NCI-H524 (cell line): ENCODE measurements around the gene UBXN6.

Experiments used
- DNase-seq, 2 experiments: peaks; one replicate each; lab custom pipeline; 2025; lab: John Stamatoyannopoulos, UW

UBXN6 gene

GRCh38 chr19:4457654-4458395, at the start of gene UBXN6:
UBXN6 (minus strand) TSS chr19:4457794; CDS start chr19:4457697, 97 bp downstream.
- peak; percentile 97 to 99 for DNase-seq

GRCh38 chr19:4507150-4507452, 49.5 kb upstream of the UBXN6 start:
- no peak for DNase-seq

- DNase-seq = no peak
Measured at GRCh38 chr19:4506449-4507149, 49.0 kb upstream of the UBXN6 start.

GRCh38 chr19:4505570-4506448, 48.2 kb upstream of the UBXN6 start:
- no peak for DNase-seq

GRCh38 chr19:4504891-4505569, 47.4 kb upstream of the UBXN6 start:
- DNase-seq = no peak

- DNase-seq = no peak
Measured at GRCh38 chr19:4504297-4504701, 46.7 kb upstream of the UBXN6 start.

- no peak for DNase-seq
Measured at GRCh38 chr19:4503825-4504170, 46.2 kb upstream of the UBXN6 start.

- no peak for DNase-seq
Measured at GRCh38 chr19:4503132-4503824, 45.7 kb upstream of the UBXN6 start.

GRCh38 chr19:4502282-4503131, 44.9 kb upstream of the UBXN6 start:
- no peak for DNase-seq

GRCh38 chr19:4501691-4502090, 44.1 kb upstream of the UBXN6 start:
- DNase-seq = no peak

- DNase-seq = no peak
Measured at GRCh38 chr19:4500841-4501591, 43.4 kb upstream of the UBXN6 start.

GRCh38 chr19:4499855-4500254, 42.3 kb upstream of the UBXN6 start:
- no peak for DNase-seq

- DNase-seq = no peak
Measured at GRCh38 chr19:4499318-4499717, 41.7 kb upstream of the UBXN6 start.

- DNase-seq = no peak
Measured at GRCh38 chr19:4498694-4499093, 41.1 kb upstream of the UBXN6 start.

- DNase-seq = no peak
Measured at GRCh38 chr19:4497770-4498389, 40.3 kb upstream of the UBXN6 start.

- DNase-seq = no peak
Measured at GRCh38 chr19:4496304-4496703, 38.7 kb upstream of the UBXN6 start.

GRCh38 chr19:4495471-4495870, 37.9 kb upstream of the UBXN6 start:
- peak in 1 of 2 experiments; percentile 34 for DNase-seq

- no peak for DNase-seq
Measured at GRCh38 chr19:4494691-4495064, 37.1 kb upstream of the UBXN6 start.

GRCh38 chr19:4493929-4494690, 36.5 kb upstream of the UBXN6 start:
- DNase-seq = no peak
